GM03348 (cell line): ENCODE results near the gene ECSIT.
"Not testable (repeated sequence)": the region's sequence is repeated elsewhere in the genome, so short reads cannot be mapped to it uniquely, and the experiment has no call there.

Experiments
- DNase-seq: peaks from one replicate; pipeline ENCODE4 v3.0.0; 2012; ENCODE audit warnings: low spot score

ECSIT gene, protein sequence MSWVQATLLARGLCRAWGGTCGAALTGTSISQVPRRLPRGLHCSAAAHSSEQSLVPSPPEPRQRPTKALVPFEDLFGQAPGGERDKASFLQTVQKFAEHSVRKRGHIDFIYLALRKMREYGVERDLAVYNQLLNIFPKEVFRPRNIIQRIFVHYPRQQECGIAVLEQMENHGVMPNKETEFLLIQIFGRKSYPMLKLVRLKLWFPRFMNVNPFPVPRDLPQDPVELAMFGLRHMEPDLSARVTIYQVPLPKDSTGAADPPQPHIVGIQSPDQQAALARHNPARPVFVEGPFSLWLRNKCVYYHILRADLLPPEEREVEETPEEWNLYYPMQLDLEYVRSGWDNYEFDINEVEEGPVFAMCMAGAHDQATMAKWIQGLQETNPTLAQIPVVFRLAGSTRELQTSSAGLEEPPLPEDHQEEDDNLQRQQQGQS

DNA sequence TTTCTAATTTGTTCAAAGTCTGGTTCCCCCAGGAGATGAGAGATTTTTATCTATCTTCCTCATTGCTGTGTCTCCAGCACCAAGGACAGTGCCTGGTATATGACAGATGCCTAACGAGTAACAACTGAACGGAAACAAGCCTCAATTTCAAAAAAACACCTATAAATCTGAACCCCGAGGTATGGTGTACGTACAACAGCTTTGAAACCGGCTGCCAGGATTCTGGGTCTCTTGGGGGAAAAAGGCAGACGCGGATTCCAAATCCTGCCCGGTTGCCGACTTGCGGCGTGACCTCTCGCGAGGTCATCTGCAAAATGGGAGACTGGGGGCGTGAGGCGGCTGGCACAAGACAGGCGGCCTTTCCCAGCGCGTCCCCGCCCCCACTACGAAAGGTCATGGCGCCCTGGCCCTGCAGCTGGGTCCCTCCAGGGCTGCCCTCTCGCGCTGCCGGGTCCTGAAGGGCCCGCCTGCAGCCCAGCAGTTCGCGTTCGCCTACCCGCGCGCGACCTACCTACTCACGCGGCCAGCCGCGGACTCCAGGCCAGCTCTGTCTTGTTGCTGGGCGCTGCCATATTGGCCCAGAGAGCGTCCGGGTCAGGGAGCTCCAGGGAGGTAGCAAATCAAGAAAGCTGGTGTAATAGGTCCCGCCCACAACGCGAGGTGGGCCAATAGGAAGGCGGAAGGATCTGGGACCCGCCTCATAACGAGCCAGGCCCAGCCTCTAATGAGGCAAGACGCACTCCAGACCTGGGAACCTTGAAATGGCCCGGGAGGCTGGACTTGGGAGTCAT, at the start of gene ECSIT:
ECSIT (minus strand) TSS at position 584 of the 791 bp plus-strand sequence. CDS start 9,964 bp downstream, outside the sequence.
- peak; percentile 98 for DNase-seq

DNA sequence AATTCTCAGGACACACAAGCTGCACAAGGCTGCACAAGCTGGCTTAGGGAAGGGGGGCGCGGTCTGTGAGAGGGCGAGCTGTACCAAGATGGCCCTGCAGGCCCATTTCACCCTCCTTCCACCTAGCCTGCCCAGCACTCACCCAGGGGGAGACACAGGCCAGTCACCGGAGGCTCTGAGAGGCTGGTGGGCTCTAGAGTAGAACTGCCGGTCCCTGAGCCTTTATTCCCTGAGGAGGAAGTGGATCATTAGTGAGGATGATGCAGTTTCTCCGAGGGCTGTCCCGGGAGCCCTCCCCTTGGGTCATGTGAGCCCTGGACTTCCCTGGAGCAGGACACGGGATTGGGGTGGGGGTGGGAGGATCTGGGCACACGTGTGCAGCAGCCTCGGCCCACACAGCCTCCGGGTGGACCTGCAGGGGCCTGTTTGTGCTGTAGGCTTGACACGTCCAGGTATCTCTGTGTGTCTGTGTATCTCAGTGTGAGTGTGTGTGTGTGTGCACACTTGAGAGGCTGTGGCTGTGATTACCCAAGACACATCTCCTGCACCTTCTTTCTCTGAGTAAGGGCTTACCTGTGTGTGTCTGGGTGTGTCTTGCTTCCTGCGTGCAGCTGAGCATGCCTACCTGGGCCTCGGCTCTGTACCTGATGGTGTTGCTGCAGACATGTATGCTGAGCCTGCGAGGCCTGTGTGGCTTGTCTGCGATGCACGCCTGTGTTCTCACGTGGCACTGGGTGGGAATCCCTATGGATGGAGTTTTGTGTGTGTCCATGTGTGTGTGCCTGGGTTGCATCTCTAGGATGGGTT, 48.7 kb upstream of the ECSIT start, which contains the start of gene ACP5:
ACP5 (minus strand) TSS at position 195 of the 807 bp plus-strand sequence. CDS start 328 bp downstream, outside the sequence.
- no peak for DNase-seq

DNA sequence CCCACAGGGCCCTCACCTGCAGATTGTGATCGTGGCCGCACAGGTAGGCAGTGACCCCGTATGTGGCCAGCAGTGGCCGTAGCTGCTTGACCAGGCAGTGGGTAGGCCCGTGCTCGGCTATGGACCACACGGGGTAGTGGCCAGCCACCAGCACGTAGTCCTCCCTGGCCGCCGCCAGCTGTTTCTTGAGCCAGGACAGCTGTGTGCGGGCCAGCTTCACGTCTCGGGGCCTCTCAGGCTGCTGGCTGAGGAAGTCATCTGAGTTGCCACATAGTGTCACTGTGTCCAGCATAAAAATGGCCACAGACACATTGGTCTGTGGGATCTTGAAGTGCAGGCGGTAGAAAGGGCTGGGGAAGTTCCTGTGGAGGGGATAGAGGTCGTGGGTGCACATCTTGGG, 47.3 kb upstream of the ECSIT start:
- DNase-seq: no peak

DNA sequence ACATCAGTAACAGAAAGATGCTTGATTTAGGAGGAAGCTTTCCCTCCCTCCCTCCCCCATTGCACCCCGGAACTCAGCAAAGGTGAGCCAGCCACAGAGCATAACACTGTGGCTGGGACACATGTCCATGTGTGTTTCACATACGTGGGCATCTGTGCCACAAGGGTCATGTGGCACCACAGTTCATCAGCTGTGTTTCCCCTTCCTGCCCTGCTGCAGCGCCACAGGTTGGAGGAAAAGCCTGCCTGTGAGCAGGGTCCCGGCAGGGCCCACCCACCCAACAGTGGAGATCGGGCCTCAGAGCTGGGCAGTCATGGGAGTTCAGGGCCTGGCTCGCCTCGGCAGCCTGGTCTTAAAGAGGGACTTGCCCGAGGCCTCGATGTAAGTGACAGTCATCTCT, 45.8 kb upstream of the ECSIT start:
- DNase-seq: no peak

DNA sequence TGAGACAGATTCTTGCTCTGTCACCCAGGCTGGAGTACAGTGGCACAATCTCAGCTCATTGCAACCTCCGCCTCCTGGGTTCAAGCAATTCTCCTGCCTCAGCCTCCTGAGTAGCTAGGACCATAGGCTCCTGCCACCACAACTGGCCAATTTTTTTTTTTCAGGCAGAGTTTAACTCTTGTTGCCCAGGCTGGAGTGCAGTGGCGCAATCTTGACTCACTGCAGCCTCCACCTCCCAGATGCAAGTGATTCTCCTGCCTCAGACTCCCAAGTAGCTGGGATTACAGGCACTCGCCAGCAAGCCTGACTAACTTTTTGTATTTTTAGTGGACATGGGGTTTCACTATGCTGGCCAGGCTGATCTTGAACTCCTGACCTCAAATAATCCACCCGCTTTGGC, 44.8 kb upstream of the ECSIT start:
- not testable (repeated sequence) for DNase-seq

DNA sequence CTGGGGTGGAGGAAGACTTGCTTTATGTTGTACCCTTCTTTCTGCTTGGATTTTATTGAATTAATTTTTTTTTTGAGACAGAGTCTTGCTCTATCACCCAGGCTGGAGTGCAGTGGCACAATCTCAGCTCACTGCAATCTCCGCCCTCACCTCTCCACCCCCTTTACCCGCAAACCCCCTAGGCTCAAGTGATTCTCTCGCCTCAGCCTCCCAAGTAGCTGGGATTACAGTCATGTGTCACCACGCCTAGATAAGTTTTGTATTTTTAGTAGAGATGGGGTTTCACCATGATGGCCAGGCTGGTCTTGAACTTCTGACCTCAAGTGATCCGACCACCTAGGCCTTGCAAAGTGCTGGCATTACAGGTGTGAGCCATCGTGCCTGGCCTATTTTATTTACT, 44.4 kb upstream of the ECSIT start:
- DNase-seq: not testable (repeated sequence)

DNA sequence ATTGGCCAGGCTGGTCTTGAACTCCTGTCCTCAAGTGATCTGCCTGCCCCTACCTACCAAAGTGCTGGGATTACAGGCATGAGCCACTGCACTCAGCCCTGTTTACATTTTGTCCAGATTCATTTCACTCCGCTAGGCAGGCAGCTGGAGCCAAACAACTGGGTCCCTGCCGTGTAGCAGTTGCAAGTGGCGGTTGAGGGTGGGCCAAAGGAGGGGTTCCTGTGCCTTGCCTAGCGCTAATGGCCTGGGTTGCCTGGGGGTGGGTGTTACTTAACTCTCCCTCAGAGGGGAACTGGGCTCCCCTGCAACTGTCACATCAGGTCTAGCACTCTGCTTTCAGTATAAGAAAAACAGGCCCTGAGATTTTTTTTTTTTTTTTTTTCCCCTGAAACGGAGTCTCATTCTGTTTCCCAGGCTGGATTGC, 41.1 kb upstream of the ECSIT start:
- no peak for DNase-seq

DNA sequence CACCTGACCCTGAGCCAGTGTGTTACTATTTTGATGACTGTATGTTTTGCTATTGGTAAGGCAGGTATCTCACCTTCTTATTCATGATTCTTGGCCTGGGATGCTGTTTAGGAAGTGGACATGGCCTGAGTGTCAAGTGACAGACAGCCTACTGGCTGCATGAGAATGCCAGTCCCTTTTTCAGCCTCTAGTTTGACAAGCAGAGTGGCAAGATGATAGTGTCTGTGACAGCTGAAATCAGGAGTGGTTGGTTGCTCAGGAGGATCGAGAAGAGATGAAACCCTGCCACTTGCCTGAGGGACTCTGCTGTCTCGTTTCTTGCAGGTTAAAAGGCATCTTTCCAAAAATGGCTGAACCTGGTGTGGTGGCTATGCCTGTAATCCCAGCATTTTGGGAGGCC, 37.2 kb upstream of the ECSIT start:
- no peak for DNase-seq

DNA sequence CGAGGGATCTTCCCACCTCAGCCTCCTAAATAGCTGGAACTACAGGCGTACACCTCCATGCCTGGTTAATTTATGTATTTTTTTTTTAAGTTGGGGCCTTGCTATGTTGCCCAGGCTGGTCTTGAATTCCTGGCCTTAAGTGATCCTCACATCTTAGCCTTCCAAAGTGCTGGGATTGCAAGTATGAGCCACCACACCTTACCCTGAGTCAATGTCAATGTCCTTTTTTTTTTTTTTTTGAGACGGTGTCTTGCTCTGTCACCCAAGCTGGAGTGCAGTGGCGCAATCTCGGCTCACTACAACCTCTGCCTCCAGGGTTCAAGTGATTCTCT, 36.7 kb upstream of the ECSIT start:
- not testable (repeated sequence) for DNase-seq

DNA sequence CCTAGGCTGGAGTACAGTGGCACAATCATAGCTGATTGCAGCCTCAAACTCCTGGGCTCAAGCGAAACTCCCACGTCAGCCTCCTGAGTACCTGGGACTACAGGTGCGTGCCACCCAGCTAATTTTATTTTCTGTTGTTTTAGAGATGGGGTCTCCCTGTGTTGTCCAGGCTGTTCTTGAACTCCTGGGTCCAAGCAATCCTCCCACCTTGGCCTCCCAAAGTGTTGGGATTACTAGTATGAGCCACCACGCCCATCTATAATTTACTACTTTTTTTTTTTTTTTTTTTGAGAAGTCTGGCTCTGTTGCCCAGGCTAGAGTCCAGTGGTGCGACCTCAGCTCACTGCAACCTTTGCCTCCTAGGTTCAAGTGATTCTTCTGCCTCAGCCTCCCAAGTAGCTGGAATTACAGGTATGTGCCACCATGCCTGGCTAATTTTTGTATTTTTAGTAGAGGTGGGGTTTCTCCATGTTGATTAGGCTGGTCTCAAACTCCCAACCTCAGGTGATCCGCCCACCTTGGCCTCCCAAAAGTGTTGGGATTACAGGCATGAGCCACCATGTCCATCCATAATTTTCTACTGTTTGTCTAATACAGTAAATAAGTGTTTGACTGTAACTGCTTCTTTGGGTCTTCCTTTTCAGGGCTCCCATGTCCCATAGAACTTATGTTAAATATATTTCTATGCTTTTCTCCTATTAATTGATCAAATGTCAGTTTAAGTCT, 35.3 kb upstream of the ECSIT start:
- DNase-seq: not testable (repeated sequence)

DNA sequence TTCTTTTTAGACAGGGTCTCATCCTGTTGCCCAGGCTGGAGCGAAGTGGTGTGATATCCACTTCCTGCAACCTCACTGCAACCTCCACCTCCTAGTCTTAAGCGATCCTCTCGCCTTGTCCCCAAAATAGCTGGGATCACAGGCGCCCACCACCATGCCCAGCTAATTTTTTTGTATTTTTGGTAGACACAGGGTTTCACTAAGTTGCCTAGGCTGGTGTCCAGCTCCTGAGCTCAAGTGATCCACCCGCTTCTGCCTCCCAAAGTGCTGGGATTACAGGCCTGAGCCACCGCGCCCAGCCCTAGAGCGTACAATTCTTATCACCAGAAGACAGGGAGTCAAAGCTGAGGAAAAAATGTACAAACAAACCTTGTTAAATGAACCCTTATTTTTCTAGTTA, 34.6 kb upstream of the ECSIT start:
- no peak for DNase-seq

DNA sequence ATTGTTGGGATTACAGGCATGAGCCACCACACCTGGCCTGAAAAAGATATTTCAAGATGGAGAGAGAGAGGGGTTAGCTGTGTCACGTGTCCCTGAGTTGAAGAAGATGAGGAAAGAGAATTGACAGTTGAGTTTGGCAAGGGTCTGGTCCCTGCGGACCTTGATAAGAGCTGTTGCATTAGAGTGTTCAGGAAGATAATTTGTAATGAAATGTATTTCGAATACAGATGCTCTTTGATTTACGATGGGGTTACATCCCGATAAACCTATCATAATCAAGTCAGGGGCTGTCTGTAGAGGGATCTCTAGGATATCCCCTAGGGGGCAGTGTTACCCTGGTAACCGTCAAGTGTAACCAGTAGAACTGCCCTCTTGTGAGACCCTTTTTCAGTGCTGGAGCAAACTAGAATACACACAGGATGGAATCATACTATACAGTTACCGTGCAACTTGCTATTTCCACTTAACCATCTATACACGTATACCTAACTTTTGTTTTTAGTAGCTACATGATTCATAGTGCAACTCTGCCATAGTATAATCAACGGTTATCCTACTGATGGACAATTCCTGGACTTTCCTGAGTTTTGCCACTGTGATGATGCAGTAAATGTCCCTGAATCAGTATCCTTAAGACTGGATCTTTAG, 31.6 kb upstream of the ECSIT start:
- peak; percentile 74 for DNase-seq

DNA sequence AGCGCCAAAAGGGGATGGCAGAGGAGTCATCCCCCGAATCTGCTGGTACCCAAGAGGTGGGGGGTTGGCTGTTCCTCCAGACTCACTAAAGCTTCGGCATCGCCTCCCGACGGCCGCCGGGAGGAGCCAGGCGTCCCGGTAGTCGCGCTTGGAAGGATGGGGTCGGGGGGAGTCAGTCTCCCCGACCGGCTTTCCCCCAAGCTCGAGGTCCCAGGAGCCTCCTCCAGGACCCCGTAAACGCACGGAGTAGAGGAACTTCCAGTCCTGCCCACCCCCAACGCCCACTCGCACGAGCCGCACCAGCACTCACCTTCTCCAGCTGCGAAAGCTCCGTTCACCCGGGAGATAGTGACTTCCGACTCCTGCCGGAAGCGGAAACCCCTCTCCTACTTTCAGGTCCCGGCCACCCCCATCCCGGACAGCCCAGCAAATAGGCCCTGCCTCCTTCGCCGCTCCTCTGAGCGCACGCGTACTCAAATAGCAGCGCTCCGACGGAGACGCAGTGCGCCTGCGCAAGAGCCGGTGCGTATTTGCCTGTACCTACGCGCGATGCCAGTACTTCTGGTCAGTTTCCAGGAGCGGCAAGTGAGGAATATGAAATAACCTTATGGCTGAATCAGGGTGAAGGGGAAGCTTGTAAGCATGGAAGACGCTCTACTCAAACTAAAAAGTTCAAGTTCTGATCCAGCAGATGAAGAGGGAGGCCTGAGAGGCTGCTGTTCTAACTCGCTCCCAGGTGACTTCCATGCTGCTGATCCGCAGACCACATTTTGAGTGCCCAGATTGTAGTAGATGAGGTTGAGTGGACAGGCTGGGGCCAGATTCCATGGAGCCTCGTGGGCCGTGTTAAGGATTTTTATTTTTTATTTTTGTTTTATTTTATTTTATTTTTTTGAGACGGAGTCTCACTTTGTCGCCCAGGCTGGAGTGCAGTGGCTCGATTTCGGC, 30.2 kb upstream of the ECSIT start, which contains the start of gene ELOF1:
ELOF1 (minus strand) TSS at position 350 of the 948 bp plus-strand sequence. CDS start 4,883 bp downstream, outside the sequence.
- DNase-seq: peak; percentile 99

DNA sequence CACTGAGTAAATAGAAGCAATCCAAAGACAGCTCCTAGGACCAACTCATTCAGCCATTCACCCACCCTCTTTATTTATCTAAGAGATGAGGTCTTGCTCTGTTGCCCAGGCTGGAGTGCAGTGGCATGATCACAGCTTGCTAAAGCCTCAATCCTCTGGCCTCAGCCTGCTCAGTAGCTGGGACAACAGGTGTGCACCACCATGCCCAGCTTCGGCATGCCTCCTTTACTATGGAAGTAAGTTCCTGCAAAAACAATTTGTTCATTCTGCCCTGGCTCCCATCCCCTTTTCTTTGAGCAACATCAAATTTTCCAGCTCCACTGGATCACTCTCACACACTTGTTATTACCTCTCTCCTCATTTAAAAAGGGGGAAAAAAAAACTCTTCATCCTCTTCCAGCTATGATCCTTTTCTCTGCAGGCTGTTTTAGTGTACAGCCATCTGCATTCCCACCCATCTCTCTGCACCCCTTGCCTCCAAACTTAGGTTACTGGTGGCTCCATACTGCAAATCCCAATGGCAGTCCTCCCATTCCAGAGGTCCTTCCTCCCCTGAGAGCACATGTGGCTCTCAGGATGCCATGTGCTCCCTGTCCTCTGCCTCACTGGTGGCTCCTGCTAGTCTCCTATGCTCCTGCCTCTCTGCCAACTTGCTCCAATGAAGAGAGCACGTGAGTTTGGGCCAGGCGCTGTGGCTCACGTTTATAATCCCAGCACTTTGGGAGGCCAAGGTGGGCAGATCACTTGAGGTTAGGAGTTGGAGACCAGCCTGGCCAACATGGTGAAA, 27.9 kb upstream of the ECSIT start:
- no peak for DNase-seq

DNA sequence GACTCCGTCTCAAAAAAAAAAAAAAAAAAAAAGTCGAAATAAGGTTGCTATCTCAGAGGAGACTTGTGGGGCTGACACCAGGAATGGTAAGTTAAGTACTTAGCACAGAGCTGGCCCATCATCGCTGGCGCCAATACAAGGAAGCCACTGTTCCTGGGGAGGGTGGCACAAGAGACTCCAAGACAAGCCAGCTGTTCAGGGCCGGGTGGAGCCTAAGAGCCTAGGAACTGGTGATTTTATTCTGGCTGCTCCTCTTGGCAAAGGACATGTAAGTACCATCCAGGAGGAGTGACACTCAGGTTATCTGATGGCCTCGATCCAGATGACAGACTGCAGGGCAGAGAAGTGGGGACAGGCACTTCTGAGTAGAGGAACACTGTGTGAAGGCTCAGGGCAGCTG, 26.3 kb upstream of the ECSIT start:
- DNase-seq: no peak

DNA sequence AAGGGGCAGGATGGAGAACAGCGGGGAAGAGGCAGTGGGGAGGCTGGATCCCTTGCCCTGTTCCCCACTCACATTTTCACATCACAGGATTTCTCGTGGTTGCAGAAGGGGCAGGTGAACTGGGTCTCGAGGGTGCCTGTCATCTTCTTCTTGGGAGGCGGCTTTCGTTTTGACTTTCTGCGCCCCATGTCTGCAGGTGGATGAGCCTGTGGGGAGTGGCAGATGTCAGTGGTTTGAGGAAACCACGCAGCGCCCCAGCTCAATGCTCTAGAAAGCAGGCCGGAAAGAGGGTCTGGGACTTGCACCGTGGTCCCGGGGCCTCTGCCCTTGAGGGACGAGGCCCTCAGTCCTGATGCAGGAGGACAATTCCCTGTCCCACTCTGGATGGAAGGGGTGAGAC, 25.2 kb upstream of the ECSIT start:
- DNase-seq: no peak

DNA sequence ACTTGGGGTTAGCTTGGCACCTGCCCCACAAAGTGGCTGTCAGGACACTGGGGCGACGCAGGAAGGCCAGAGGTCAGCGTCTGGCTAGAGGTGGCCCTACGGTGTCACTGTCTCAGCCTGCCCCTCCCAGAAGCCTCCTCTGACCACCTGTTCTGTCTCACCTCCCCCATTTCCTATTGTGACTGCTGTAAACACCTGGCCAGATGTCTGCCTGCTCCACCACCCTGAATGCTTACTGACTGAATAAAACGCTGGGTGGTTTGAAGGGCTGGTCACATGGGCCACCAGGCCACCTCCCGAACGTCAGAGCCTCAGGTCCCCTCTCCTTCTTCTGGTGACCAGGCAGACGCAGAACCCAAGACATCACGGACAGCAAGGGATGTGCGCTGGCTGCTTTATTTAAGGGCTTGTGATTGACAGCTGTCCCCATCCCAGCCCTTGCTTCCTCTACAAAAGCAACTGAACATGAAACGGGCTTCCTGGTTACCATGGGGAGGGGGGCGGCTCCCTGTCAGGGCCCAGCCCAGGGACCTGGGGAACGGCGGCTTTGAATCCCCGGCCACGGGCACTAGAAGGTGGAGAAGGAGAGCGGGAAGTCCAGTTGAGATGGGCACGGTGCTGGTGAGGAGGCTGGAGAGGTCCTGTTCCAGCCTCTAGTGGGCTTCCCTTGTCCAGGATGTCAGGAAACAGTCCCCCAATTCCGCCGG, 23.9 kb upstream of the ECSIT start:
- no peak for DNase-seq

DNA sequence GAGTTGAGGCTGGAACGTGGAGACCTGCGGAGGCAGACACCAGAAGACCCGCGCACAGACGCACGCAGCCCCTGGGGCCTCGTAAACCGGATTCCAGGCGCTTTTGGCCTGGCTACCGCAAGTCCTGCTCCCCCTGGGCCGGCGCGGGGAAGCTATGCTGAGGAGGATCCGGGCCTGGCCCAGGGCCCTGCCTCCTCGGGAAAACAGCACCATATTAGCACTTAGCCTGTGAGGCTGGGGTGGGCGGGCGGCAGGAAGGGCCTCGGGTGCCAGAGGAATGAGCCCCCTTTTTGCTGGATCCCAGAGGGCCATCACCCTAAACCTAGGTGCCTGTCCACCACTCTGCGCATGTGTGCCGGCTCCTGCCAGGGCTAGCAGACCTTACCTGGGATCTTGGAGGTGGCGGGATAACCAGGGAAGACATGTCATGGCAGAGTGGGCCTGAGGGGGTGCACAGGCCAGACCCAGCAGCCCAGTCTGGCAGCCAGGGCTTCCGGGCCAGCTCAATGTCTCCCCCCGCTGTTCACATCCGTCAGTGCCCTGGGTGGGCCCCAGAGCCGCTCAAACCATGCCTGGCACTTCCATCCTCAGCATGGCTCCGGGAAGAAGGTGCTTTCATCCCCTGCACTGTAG, 22.8 kb upstream of the ECSIT start:
- peak; percentile 41 for DNase-seq
